ENCODE measurements around the gene SUSD1. TPM values are rescaled to one million over a fixed set of nuclear protein-coding genes. Genes with fewer than 3 reads are reported as not detected.

SUSD1 gene
- total RNA-seq, 1 experiment from 2014 or later = 7.9 TPM

GRCh38 chr9:112119225-112120029 lies 55.7 kb downstream of the SUSD1 start (continued):
- TF ChIP-seq EZH2 (IDR thresholded peaks at IDR 0.05) (no peak), ZFX (IDR thresholded peaks at IDR 0.05) (no peak), TCF7L2 (IDR thresholded peaks at IDR 0.05; ENCODE audit: borderline replicate concordance, extremely low read depth, insufficient read depth, insufficient read length) (peak; percentile 90), EZH2phosphoT487 (IDR thresholded peaks at IDR 0.05; ENCODE audit: borderline replicate concordance) (no peak), POLR2A (IDR thresholded peaks at IDR 0.05; ENCODE audit: borderline replicate concordance, extremely low read depth, insufficient read depth, insufficient read length) (no peak)

- RAD21 ChIA-PET (ENCODE audit: low non-redundant PET in 1 of 2, low total read pairs in 2 of 2, uncharacterized antibody in 2 of 2, unreplicated experiment in 2 of 2) = no interaction called here
These were observed 57.1 kb downstream of the SUSD1 start for GRCh38 chr9:112118009-112118408.

More at GRCh38 chr9:112118009-112118408, 57.1 kb downstream of the SUSD1 start:
- DNase-seq (ENCODE audit: low read depth, low spot score) (no peak), ATAC-seq (no peak)
- Histone ChIP-seq H3K4me2 (ENCODE audit: low read length) (0 out of 2 replicates have a peak overlapping the region, but pooled peaks have one; percentile 74), H3K4me3 (replicated peaks in 1 of 2; ENCODE audit: low read depth in 1 of 2, low read length in 2 of 2) (no peak overlapping the region), H4K20me1 (ENCODE audit: insufficient read depth) (no peaks in the 10 kb centered on the region), H3K9ac (ENCODE audit: low read length) (no peak overlapping the region), H3K79me2 (ENCODE audit: insufficient read depth, low read length) (no peaks in the 10 kb centered on the region), H3K27ac (ENCODE audit: low read depth, low read length) (no peak overlapping the region), H3K27me3 (ENCODE audit: insufficient read depth, low read length) (no peaks in the 10 kb centered on the region), H2AFZ (ENCODE audit: low read depth, low read length, poor library complexity, severe bottlenecking) (no peak overlapping the region), H3K4me1 (ENCODE audit: control insufficient read depth in 1 of 2, insufficient read depth in 2 of 2, low read length in 2 of 2) (peaks cover 37 to 40% of the 10 kb centered on the region in 2 experiments), H3K9me2 (ENCODE audit: insufficient read depth) (no peaks in the 10 kb centered on the region), H3K36me3 (ENCODE audit: control insufficient read depth in 1 of 2, insufficient read depth in 2 of 2, low read length in 2 of 2) (no peaks in the 10 kb centered on the region), H3K9me3 (ENCODE audit: control insufficient read depth in 1 of 2, insufficient read depth in 1 of 2, low read depth in 1 of 2, low read length in 2 of 2) (no peaks in the 10 kb centered on the region)
- POLR2A ChIA-PET = no interaction called here
- intact Hi-C loops (cut with micrococcal nuclease) = no loop called here
- BruUV-seq (replicated peaks) = no TSS peak
- no peak for TF ChIP-seq CEBPB (IDR thresholded peaks at IDR 0.05; ENCODE audit: low read depth)
- TF ChIP-seq ELF1 (IDR thresholded peaks at IDR 0.05; ENCODE audit: borderline replicate concordance, low read depth) = no peak
- no peak for TF ChIP-seq POLR2AphosphoS5 (IDR thresholded peaks at IDR 0.05; ENCODE audit: low read depth, low read length)
- TF ChIP-seq CBX3 (IDR thresholded peaks at IDR 0.05; ENCODE audit: low read depth) = no peak
- no peak for TF ChIP-seq CTCF (IDR thresholded peaks at IDR 0.05 in 2 of 3, conservative IDR thresholded peaks at IDR 0.05 in 1 of 3; ENCODE audit: borderline replicate concordance in 1 of 3, insufficient read depth in 1 of 3, low read depth in 2 of 3, low read length in 2 of 3)
- TF ChIP-seq ZFX (IDR thresholded peaks at IDR 0.05) = no peak
- no peak for TF ChIP-seq EGR1 (IDR thresholded peaks at IDR 0.05; ENCODE audit: low read depth)
- TF ChIP-seq, protein P1, sequence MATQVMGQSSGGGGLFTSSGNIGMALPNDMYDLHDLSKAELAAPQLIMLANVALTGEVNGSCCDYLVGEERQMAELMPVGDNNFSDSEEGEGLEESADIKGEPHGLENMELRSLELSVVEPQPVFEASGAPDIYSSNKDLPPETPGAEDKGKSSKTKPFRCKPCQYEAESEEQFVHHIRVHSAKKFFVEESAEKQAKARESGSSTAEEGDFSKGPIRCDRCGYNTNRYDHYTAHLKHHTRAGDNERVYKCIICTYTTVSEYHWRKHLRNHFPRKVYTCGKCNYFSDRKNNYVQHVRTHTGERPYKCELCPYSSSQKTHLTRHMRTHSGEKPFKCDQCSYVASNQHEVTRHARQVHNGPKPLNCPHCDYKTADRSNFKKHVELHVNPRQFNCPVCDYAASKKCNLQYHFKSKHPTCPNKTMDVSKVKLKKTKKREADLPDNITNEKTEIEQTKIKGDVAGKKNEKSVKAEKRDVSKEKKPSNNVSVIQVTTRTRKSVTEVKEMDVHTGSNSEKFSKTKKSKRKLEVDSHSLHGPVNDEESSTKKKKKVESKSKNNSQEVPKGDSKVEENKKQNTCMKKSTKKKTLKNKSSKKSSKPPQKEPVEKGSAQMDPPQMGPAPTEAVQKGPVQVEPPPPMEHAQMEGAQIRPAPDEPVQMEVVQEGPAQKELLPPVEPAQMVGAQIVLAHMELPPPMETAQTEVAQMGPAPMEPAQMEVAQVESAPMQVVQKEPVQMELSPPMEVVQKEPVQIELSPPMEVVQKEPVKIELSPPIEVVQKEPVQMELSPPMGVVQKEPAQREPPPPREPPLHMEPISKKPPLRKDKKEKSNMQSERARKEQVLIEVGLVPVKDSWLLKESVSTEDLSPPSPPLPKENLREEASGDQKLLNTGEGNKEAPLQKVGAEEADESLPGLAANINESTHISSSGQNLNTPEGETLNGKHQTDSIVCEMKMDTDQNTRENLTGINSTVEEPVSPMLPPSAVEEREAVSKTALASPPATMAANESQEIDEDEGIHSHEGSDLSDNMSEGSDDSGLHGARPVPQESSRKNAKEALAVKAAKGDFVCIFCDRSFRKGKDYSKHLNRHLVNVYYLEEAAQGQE (IDR thresholded peaks at IDR 0.05; ENCODE audit: low read depth) = no peak
- no peak for TF ChIP-seq EZH2phosphoT487 (IDR thresholded peaks at IDR 0.05; ENCODE audit: borderline replicate concordance)
- TF ChIP-seq SIN3A (IDR thresholded peaks at IDR 0.05; ENCODE audit: low read depth) = no peak
- TF ChIP-seq, protein P2, sequence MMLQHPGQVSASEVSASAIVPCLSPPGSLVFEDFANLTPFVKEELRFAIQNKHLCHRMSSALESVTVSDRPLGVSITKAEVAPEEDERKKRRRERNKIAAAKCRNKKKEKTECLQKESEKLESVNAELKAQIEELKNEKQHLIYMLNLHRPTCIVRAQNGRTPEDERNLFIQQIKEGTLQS (IDR thresholded peaks at IDR 0.05) = no peak
- CTCF ChIA-PET = no interaction called here

Data from HCT116 (cell line).